Cardiac fibroblast (primary cell): Measurements from ENCODE around the gene ARHGAP21.

Source experiments
- DNase-seq, 2 donors: peaks; one replicate each; pipeline versions ENCODE4 v3.0.0 to v3.0.0-alpha.2; 2010; ENCODE audit warnings: low read depth in 2 of 2
- H3K4me3 ChIP-seq, 2 donors: replicated peaks in 1 of 2; 1 replicate in 1 of 2; 2 replicates in 1 of 2; pipeline ENCODE4 v1.5.1; 2011; ENCODE audit warnings: low read depth in 2 of 2, low read length in 2 of 2, mild to moderate bottlenecking in 2 of 2, moderate library complexity in 1 of 2
- CTCF ChIP-seq: IDR thresholded peaks from one replicate; pipeline ENCODE4 v1.5.1; 2011; ENCODE audit warnings: low read depth, mild to moderate bottlenecking, low read length, inconsistent platforms

ARHGAP21 gene

GRCh38 chr10:24756283-24756682 lies 32.6 kb upstream of the ARHGAP21 start:
- TF ChIP-seq CTCF: no peak

GRCh38 chr10:24751716-24752115 lies 28.0 kb upstream of the ARHGAP21 start:
- DNase-seq: no peak
- no peak for TF ChIP-seq CTCF
- H3K4me3 ChIP-seq: no peak overlapping the region

More at GRCh38 chr10:24756283-24756682, 32.6 kb upstream of the ARHGAP21 start:
- no peak for DNase-seq
- no peak overlapping the region for H3K4me3 ChIP-seq

GRCh38 chr10:24750695-24751094 lies 27.0 kb upstream of the ARHGAP21 start:
- no peak for DNase-seq
- no peak for TF ChIP-seq CTCF
- H3K4me3 ChIP-seq: no peak overlapping the region

GRCh38 chr10:24748214-24748613 lies 24.5 kb upstream of the ARHGAP21 start:
- no peak overlapping the region for H3K4me3 ChIP-seq
- DNase-seq: no peak
- no peak for TF ChIP-seq CTCF

GRCh38 chr10:24744946-24745345 lies 21.3 kb upstream of the ARHGAP21 start:
- DNase-seq: no peak
- TF ChIP-seq CTCF: no peak
- H3K4me3 ChIP-seq: no peak overlapping the region

GRCh38 chr10:24740714-24741113 lies 17.0 kb upstream of the ARHGAP21 start:
- no peak for DNase-seq
- TF ChIP-seq CTCF: no peak

GRCh38 chr10:24737001-24737400 lies 13.3 kb upstream of the ARHGAP21 start:
- TF ChIP-seq CTCF: no peak
- no peak for DNase-seq
- no peak overlapping the region for H3K4me3 ChIP-seq

More at GRCh38 chr10:24740714-24741113, 17.0 kb upstream of the ARHGAP21 start:
- no peak overlapping the region for H3K4me3 ChIP-seq
